ENCODE results near the gene IFI44L. TPM values are rescaled to one million over a fixed set of nuclear protein-coding genes. Genes with fewer than 3 reads are reported as not detected.

Gene IFI44L
- total RNA-seq, 4 donors from 2014 or later: 1.1 to 8.3 (median 4.1) TPM

GRCh38 chr1:78587211-78587610 lies 33.0 kb upstream of the IFI44L start:
- no peaks in the 10 kb centered on the region for H3K36me3 ChIP-seq
- no peaks in the 10 kb centered on the region for H3K9me3 ChIP-seq
- intact Hi-C loops (cut with DNase I; ENCODE audit: low total_unique reads) (no loop called here), in situ Hi-C loops (cut with MboI; ENCODE audit: low sequenced_read_pairs in 4 of 4) (no loop called here)
- no peak for DNase-seq
- H3K4me3 ChIP-seq: no peak overlapping the region
- no peaks in the 10 kb centered on the region for H3K4me1 ChIP-seq
- H3K27ac ChIP-seq: no peak overlapping the region
- TF ChIP-seq POLR2A (IDR thresholded peaks at IDR 0.05) (no peak), CTCF (IDR thresholded peaks at IDR 0.05 in 4 of 5, conservative IDR thresholded peaks at IDR 0.05 in 1 of 5) (no peak)
- H3K27me3 ChIP-seq: no peaks in the 10 kb centered on the region
- ATAC-seq: no peak

GRCh38 chr1:78591971-78592370 lies 28.3 kb upstream of the IFI44L start:
- TF ChIP-seq CTCF (IDR thresholded peaks at IDR 0.05 in 4 of 5, conservative IDR thresholded peaks at IDR 0.05 in 1 of 5) (no peak), POLR2A (IDR thresholded peaks at IDR 0.05) (no peak)
- Histone ChIP-seq H3K27me3 (no peaks in the 10 kb centered on the region), H3K4me1 (no peaks in the 10 kb centered on the region), H3K9me3 (no peaks in the 10 kb centered on the region), H3K4me3 (no peak overlapping the region), H3K27ac (no peak overlapping the region), H3K36me3 (no peaks in the 10 kb centered on the region)
- in situ Hi-C loops (cut with MboI; ENCODE audit: low sequenced_read_pairs in 4 of 4): no loop called here
- no peak for DNase-seq
- intact Hi-C loops (cut with DNase I; ENCODE audit: low total_unique reads): no loop called here
- ATAC-seq: no peak

GRCh38 chr1:78599294-78599693 lies 21.0 kb upstream of the IFI44L start:
- no peaks in the 10 kb centered on the region for H3K36me3 ChIP-seq
- H3K27ac ChIP-seq: no peak overlapping the region
- no peak for ATAC-seq
- no peak overlapping the region for H3K4me3 ChIP-seq
- TF ChIP-seq POLR2A (IDR thresholded peaks at IDR 0.05) (no peak), CTCF (IDR thresholded peaks at IDR 0.05 in 4 of 5, conservative IDR thresholded peaks at IDR 0.05 in 1 of 5) (no peak)
- no peaks in the 10 kb centered on the region for H3K27me3 ChIP-seq
- in situ Hi-C loops (cut with MboI; ENCODE audit: low sequenced_read_pairs in 4 of 4): no loop called here
- intact Hi-C loops (cut with DNase I; ENCODE audit: low total_unique reads): no loop called here
- no peaks in the 10 kb centered on the region for H3K9me3 ChIP-seq
- DNase-seq: no peak
- peaks cover 0 to 7% of the 10 kb centered on the region in 2 donors for H3K4me1 ChIP-seq

- Histone ChIP-seq H3K27ac (no peak overlapping the region), H3K27me3 (no peaks in the 10 kb centered on the region), H3K4me3 (no peak overlapping the region), H3K36me3 (no peaks in the 10 kb centered on the region), H3K9me3 (no peaks in the 10 kb centered on the region), H3K4me1 (peaks cover 0 to 7% of the 10 kb centered on the region in 2 donors)
- TF ChIP-seq CTCF (IDR thresholded peaks at IDR 0.05 in 4 of 5, conservative IDR thresholded peaks at IDR 0.05 in 1 of 5) (no peak), POLR2A (IDR thresholded peaks at IDR 0.05) (no peak)
- ATAC-seq: no peak
- intact Hi-C loops (cut with DNase I; ENCODE audit: low total_unique reads): no loop called here
- DNase-seq: no peak
- in situ Hi-C loops (cut with MboI; ENCODE audit: low sequenced_read_pairs in 4 of 4): loop anchor here in 3 of 4 donors (5.0 to 25.0 kb wide), 3 partner anchors 464 to 614 kb away; partner anchors contain the start of gene FUBP1 (in 1 of the 3)
These were observed 19.2 kb upstream of the IFI44L start for GRCh38 chr1:78601068-78601467.

- intact Hi-C loops (cut with DNase I; ENCODE audit: low total_unique reads): no loop called here
- Histone ChIP-seq H3K27me3 (no peaks in the 10 kb centered on the region), H3K27ac (no peak overlapping the region), H3K9me3 (no peaks in the 10 kb centered on the region), H3K4me3 (no peak overlapping the region), H3K4me1 (peaks cover 0 to 7% of the 10 kb centered on the region in 2 donors), H3K36me3 (no peaks in the 10 kb centered on the region)
- no peak for DNase-seq
- ATAC-seq: no peak
- TF ChIP-seq CTCF (IDR thresholded peaks at IDR 0.05 in 4 of 5, conservative IDR thresholded peaks at IDR 0.05 in 1 of 5): no peak
- in situ Hi-C loops (cut with MboI; ENCODE audit: low sequenced_read_pairs in 4 of 4): loop anchor here in 3 of 4 donors (5.0 to 25.0 kb wide), 3 partner anchors 466 to 616 kb away; partner anchors contain the start of gene FUBP1 (in 1 of the 3)
These were observed 17.0 kb upstream of the IFI44L start for GRCh38 chr1:78603206-78603605.
